ENCODE measurements around the gene NENF. TPM values are rescaled to one million over a fixed set of nuclear protein-coding genes. Genes with fewer than 3 reads are reported as not detected.
"Not testable (repeated sequence)": the region's sequence is repeated elsewhere in the genome, so short reads cannot be mapped to it uniquely, and the experiment has no call there.

The NENF gene
- 10 to 100 TPM; 61.9 to 96.9 (median 80.0) TPM for polyA plus RNA-seq (ENCODE audit: insufficient read length in 10 of 10)
- long read RNA-seq, donor 1, transcript NENF-201 (4 exons, 949 nt) = major isoform, 83 of 99 reads
- long read RNA-seq, donor 1, transcript NENF-204 (3 exons, 845 nt) = minor isoform, 15 of 99 reads
- long read RNA-seq, donor 1, partial matches to known transcripts = 0 of 99 reads
- long read RNA-seq, donor 1, other reads (novel, unspliced or antisense) = 0 of 99 reads
- long read RNA-seq, donor 2, transcript NENF-201 (4 exons, 949 nt) = major isoform, 65 of 86 reads
- long read RNA-seq, donor 2, transcript NENF-204 (3 exons, 845 nt) = minor isoform, 19 of 86 reads
- long read RNA-seq, donor 2, partial matches to known transcripts = 0 of 86 reads
- long read RNA-seq, donor 2, other reads (novel, unspliced or antisense) = 0 of 86 reads
- long read RNA-seq, donor 3 = 0 reads
- long read RNA-seq, donor 4, transcript NENF-201 (4 exons, 949 nt) = major isoform, 69 of 83 reads
- long read RNA-seq, donor 4, transcript NENF-204 (3 exons, 845 nt) = minor isoform, 12 of 83 reads
- long read RNA-seq, donor 4, partial matches to known transcripts = 0 of 83 reads
- long read RNA-seq, donor 4, other reads (novel, unspliced or antisense) = 0 of 83 reads
- long read RNA-seq, donor 5, transcript NENF-201 (4 exons, 949 nt) = major isoform, 121 of 151 reads
- long read RNA-seq, donor 5, transcript NENF-204 (3 exons, 845 nt) = minor isoform, 23 of 151 reads
- long read RNA-seq, donor 5, partial matches to known transcripts = 6 of 151 reads
- long read RNA-seq, donor 5, other reads (novel, unspliced or antisense) = 0 of 151 reads
- long read RNA-seq, donor 6, transcript NENF-204 (3 exons, 845 nt) = minor isoform, 9 of 99 reads
- long read RNA-seq, donor 6, transcript NENF-201 (4 exons, 949 nt) = major isoform, 83 of 99 reads
- long read RNA-seq, donor 6, partial matches to known transcripts = 7 of 99 reads
- long read RNA-seq, donor 6, other reads (novel, unspliced or antisense) = 0 of 99 reads
- long read RNA-seq, donor 7, transcript NENF-204 (3 exons, 845 nt) = minor isoform, 9 of 62 reads
- long read RNA-seq, donor 7, transcript NENF-201 (4 exons, 949 nt) = major isoform, 47 of 62 reads
- long read RNA-seq, donor 7, partial matches to known transcripts = 6 of 62 reads
- long read RNA-seq, donor 7, other reads (novel, unspliced or antisense) = 0 of 62 reads
- long read RNA-seq, donor 8, transcript NENF-201 (4 exons, 949 nt) = major isoform, 66 of 82 reads
- long read RNA-seq, donor 8, transcript NENF-204 (3 exons, 845 nt) = minor isoform, 14 of 82 reads
- long read RNA-seq, donor 8, partial matches to known transcripts = 0 of 82 reads
- long read RNA-seq, donor 8, other reads (novel, unspliced or antisense) = 0 of 82 reads
- long read RNA-seq, donor 9, transcript NENF-201 (4 exons, 949 nt) = major isoform, 13 of 17 reads
- long read RNA-seq, donor 9, partial matches to known transcripts = 0 of 17 reads
- long read RNA-seq, donor 9, other reads (novel, unspliced or antisense) = 0 of 17 reads

- peak; percentile 83 to 94 (median 91) for DNase-seq
Measured at GRCh38 chr1:212432661-212433576, at the start of gene NENF. Gene NENF, plus strand, starts transcription at chr1:212432920. Its CDS starts 24 bp downstream, at chr1:212432944.

- DNase-seq = no peak
Measured at GRCh38 chr1:212386029-212386428, 46.7 kb upstream of the NENF start.

- no peak for DNase-seq
Measured at GRCh38 chr1:212388985-212389716, 43.6 kb upstream of the NENF start.

DNA sequence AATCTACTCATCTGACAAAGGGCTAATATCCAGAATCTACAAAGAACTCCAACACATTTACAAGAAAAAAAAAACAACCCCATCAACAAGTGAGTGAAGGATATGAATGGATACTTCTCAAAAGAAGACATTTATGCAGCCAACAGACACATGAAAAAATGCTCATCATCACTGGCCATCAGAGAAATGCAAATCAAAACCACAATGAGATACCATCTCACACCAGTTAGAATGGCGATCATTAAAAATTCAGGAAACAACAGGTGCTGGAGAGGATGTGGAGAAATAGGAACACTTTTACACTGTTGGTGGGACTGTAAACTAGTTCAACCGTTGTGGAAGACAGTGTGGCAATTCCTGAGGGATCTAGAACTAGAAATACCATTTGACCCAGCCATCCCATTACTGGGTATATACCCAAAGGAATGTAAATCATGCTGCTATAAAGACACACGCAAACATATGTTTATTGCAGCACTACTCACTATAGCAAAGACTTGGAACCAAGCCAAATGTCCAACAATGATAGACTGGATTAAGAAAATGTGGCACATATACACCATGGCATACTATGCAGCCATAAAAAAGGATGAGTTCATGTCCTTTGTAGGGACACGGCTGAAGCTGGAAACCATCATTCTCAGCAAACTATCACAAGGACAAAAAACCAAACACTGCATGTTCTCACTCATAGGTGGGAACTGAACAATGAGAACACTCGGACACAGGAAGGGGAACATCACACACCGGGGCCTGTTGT is 36.9 kb upstream of the NENF start:
- DNase-seq = not testable (repeated sequence)

DNA sequence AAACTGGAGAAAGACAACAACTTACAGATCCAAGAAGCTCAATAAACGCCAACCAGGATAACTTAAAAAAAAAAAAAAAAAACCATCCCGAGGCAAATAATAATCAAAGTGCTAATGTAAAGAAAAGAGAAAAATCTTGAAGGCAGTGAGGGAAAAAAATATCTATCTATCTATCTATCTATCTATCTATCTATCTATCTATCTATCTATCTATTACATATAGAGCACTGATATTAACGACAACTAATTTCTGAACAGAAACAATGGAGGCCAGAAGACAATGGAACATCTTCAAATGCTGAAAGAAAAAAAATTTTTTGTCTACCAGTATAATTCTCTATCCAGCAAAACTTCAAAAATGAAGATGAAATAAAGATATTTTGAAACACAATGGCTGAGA is 36.1 kb upstream of the NENF start:
- no peak for DNase-seq

DNA sequence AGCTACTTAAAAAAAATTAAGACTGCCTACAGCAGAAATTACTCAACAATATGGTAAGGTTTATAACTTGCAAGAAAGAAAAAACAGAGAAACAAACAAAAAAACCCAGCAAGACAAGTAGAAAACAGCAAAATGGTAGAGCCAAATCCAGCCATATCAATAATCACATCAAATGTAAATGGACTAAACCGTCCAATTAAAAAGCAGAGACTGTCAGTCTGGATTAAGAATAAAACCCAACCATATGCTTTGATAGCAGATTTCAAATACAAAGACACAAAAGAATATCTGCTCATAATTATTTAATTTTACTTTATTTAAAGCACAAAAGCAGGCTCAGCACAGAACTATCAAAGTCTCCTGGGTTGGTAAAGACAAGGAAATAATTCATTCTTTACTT is 35.5 kb upstream of the NENF start:
- DNase-seq = no peak

- no peak for DNase-seq
Measured at GRCh38 chr1:212401042-212401441, 31.7 kb upstream of the NENF start.

- DNase-seq = no peak
Measured at GRCh38 chr1:212401838-212402582, 30.7 kb upstream of the NENF start.

DNA sequence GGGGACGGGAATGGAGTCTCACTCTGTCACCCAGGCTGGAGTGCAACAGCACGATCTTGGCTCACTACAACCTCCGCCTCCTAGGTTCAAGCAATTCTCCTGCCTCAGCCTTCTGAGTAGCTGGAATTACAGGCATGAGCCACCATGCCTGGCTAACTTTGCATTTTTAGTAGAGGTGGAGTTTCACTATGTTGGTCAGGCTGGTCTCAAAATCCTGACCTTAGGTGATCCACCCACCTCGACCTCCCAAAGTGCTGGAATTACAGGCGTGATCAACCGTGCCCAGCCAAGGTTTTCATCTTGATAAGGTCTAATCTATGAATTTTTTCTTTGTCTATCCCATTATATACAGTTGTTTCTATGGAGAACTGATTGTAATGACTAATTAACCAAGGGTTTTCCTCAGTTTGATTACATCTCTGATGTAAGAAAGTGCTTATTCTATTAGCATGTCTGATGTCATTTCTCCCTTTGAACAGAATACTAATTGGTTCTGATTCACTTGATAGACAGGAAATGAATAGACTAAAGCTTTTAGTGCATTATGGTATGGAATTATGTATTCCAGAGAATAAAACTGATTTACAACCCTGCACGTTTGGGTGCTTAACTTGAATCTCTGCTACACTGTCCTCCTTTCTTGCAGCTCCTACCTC is 29.9 kb upstream of the NENF start:
- no peak for DNase-seq

- no peak for DNase-seq
Measured at GRCh38 chr1:212410231-212410820, 22.4 kb upstream of the NENF start.

DNA sequence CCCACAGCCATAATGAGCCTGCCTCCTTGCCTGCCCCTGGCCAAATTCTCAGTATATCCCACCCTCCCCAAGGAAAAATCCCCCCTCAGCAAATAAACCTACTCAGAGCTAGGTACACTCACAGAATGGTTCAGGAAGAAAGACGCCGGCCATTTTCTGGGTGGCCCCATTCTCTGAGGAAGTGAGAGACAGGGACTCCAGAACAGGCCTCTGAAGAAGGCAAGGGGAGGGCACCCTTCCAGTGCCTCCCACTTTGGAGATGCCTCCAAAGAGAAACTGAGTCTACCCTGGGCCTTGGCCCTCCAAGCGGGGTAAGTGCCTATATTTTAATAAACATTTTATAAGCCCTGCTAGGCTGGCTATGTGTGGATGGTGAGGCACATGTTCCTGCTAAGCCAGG is 20.3 kb upstream of the NENF start:
- DNase-seq = no peak

- peak in 2 of 3 donors; percentile 30 to 67 for DNase-seq
Measured at GRCh38 chr1:212413902-212414327, 18.8 kb upstream of the NENF start.

GRCh38 chr1:212414328-212415106 is 18.2 kb upstream of the NENF start, which contains the start of gene PACC1:
Gene PACC1, minus strand, starts transcription at chr1:212414886. Its CDS starts 129 bp downstream, at chr1:212414757.
- peak; percentile 83 to 96 (median 91) for DNase-seq

DNA sequence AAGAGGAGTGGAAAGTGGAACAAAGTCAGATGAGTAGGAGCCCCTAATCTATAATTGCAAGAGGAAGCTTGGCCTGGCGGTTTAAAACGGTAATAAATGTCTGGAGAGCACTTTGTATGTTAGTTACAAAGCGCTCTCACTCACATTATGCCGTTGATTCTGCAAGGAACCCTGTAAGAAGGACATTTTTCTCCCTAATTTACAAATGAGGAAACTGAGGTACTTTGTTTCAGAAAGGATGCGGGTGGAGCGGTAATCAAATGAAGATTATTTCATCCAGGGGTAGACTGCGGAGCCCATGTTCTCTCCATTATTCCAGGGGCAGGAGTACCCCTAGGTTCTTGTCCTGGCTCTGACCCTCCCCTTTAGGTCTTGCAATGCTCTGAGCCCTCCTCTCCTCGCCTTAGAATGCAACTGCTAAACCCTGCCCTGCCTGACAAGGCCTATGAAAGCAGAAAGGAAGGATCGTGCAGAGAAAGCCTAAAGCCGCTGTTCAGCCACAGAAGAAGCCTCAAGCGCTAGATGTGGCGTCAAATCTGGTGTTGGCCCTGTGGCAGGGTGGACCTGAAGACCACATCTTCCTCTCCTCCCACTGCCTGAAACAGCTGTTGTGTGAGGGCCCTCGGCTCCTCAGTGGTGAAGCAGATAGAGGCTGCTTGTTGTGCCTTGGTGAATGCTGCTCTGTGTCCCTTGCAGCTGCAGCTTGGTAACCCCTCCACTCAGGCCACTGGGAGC is 17.4 kb upstream of the NENF start:
- peak in 1 of 3 donors; percentile 13 for DNase-seq

DNA sequence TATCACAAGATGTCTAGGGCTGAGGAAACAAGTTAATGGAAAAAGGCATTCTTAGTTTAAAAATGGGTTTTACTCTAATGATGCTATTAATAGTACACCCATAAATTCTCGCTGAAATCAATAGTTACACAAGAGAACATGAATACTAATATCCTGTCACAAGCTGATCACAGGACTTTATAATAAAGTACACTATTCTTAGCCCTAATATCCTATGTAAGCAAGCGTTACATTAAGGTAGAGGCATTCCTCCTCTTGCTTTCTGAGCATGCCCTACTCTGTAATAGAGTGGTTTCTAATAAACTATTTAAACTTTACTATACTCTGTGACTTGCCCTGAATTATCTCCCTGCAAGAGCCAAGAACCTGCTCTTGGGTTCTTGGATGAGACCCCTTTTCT is 11.6 kb upstream of the NENF start:
- no peak for DNase-seq
